Fibroblast of villous mesenchyme (primary cell): ENCODE data around the gene C5orf22. TPM values are rescaled to one million over a fixed set of nuclear protein-coding genes. Genes with fewer than 3 reads are reported as not detected.
"Not testable (repeated sequence)": the region's sequence is repeated elsewhere in the genome, so short reads cannot be mapped to it uniquely, and the experiment has no call there.

Source experiments
- DNase-seq: peaks from one replicate; pipeline ENCODE4 v3.0.0-alpha.2; 2010; ENCODE audit warnings: low read depth
- H3K4me3 ChIP-seq: 2 replicates; pipeline ENCODE4 v1.5.1; 2011; ENCODE audit warnings: low read depth, mild to moderate bottlenecking, low read length
- small RNA-seq: library from RNA; depleted of rRNA; stranded (forward); fragments of <200 nt; gene quantifications from one replicate; pipeline ENCODE3, GENCODE V24; 2012
- total RNA-seq: library from RNA; depleted of rRNA; stranded (reverse); fragments of >200 nt; gene quantifications from 2 replicates; pipeline ENCODE4 v1.2.3, GENCODE V29; 2012
- TF ChIP-seq, protein P1 (sequence below): IDR thresholded peaks from 2 replicates; pipeline ENCODE4 v1.5.1; 2012; ENCODE audit warnings: low read depth, mild to moderate bottlenecking, low read length; ENCODE audit not compliant: insufficient read depth

The C5orf22 gene
- total RNA-seq, 1 donor: 42.3 TPM

DNA sequence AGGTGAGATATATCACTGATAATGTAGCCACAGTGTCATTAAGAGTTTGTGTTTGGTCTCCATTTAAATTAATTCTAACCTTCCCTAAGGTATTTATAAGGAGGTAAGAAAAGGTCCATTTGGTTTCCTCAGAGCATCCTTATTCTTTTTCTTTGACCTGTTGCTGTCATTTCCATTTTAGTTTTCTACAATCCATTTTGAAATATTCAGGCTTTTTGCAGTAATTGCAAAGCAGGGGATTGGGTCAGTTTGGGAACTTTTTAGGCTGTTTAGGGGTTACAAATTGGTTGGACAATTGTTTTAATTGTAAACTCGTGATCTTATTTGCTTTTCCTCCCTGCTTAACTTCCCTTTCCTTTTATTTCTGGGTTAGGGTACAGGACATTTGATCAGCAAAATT is 64.3 kb downstream of the C5orf22 start:
- DNase-seq: no peak
- TF ChIP-seq, protein P1, sequence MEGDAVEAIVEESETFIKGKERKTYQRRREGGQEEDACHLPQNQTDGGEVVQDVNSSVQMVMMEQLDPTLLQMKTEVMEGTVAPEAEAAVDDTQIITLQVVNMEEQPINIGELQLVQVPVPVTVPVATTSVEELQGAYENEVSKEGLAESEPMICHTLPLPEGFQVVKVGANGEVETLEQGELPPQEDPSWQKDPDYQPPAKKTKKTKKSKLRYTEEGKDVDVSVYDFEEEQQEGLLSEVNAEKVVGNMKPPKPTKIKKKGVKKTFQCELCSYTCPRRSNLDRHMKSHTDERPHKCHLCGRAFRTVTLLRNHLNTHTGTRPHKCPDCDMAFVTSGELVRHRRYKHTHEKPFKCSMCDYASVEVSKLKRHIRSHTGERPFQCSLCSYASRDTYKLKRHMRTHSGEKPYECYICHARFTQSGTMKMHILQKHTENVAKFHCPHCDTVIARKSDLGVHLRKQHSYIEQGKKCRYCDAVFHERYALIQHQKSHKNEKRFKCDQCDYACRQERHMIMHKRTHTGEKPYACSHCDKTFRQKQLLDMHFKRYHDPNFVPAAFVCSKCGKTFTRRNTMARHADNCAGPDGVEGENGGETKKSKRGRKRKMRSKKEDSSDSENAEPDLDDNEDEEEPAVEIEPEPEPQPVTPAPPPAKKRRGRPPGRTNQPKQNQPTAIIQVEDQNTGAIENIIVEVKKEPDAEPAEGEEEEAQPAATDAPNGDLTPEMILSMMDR: no peak
- no peak overlapping the region for H3K4me3 ChIP-seq

DNA sequence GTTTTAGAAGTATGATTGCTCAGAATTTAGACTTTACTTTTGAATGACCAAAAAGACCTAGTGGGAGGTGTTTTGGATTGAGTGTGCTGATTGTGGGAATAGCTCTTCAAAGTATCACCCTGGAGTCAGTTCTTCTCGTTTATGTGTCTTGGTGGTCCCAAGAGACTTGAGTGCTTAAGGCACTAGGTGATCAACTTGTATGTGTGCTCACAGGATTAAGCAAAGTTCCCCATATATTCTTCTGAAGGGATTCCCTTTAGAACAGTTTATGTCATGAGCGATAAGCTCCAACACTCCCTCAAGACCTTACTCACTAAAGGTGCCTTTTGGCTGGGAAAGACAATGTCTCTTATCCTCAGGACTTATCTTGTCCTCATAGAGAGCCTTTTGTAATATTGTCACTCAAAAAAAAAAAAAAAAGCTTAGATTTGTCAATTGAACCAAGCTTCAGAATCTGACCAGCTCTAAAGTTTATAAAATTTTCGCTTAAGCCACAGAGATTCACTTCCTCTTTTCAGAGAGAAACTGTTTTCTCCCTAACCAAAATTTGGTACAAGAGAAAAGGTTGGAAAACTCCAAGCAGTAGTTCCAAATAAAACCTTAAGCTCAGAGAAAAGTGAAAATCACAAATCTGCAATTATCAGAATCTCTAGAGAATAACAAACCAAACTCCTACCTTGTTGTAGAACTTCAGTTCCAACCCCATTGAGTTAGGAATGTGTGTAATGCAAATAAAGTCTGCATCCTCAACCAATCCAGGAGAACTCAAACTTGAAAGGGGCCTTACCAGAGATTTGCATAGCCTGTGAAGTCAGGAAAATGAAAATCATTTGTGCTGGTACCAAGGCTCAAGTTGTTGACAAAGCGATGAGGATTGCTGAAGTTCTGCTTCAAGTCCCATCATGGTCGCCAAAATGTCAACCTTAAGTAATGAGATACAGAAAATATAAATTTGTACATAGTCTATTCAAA is 66.8 kb downstream of the C5orf22 start:
- no peak overlapping the region for H3K4me3 ChIP-seq
- DNase-seq: no peak
- TF ChIP-seq, protein P1: no peak

DNA sequence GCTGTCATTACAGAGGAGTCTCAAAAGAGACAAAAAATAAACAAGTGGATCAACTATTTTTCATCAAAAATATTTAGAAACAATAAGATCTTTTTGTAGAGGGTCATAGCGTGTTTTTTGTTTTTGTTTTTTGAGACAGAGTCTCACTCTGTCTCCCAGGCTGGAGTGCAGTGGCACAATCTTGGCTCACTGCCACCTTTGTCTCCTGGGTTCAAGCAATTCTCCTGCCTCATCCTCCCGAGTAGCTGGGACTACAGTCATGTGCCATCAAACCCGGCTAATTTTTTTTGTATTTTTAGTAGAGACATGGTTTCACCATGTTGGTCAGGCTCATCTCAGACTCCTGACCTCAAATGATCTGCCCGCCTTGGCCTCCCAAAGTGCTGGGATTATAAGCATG is 70.2 kb downstream of the C5orf22 start:
- H3K4me3 ChIP-seq, DNase-seq: not testable (repeated sequence)

DNA sequence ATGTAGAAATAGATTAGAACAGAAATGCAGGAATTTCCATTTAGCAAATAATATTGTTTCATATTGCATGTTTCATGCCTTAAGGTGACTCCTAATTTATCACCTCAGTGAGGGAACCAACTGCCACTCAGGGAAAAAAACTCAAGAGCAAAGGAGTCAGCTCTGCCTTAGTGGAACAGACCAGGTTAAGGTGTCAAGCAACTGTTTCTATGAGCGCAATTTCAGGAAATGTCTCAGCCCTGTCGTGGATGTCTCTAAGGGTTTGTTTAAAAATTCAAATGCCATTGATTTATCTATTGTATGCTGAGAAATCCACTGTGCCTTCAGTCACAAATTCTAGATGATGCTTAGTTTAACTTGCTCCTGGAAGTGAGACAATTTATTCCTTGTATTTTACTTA is 72.1 kb downstream of the C5orf22 start:
- TF ChIP-seq, protein P1: no peak
- DNase-seq: no peak
- H3K4me3 ChIP-seq: no peak overlapping the region

DNA sequence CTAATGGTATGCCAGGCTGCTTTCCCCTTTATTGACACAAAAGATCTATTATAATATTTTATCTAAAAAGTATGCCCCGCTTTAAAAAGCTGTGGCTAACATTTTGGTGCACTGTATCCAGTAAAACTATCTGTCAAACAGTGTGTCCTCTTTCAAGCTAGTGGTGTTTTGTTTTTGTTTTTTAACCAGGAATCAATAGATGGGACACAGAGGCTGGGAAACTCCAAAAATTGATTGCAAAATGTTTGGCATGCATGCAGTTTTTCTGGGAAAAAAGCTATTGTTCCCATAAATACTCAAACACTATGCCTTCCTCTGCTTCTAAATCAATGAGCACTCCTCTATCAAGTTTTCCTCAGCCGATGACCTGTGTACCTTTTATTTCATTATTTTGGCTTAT is 72.5 kb downstream of the C5orf22 start:
- TF ChIP-seq, protein P1: no peak
- no peak for DNase-seq
- no peak overlapping the region for H3K4me3 ChIP-seq

Small RNA genes lying within 50 kb of the gene (small RNA-seq; reads per million reads assigned to genes)
- gene RF00019 (not detected), gene RNU6-363P (not detected)

Other genes with a start within 250 kb of the C5orf22 start
- gene DROSHA, start 208 bp upstream of the C5orf22 start, total RNA-seq: 37.0 and 54.8 TPM in 2 replicates
- gene PDZD2, start 106.8 kb downstream of the C5orf22 start, total RNA-seq: 0.97 and 2.6 TPM in 2 replicates